Lower lobe of right lung (tissue), 2 donors: ENCODE results near the gene LRRC32. TPM values are rescaled to one million over a fixed set of nuclear protein-coding genes. Genes with fewer than 3 reads are reported as not detected.
"Not testable (repeated sequence)": the region's sequence is repeated elsewhere in the genome, so short reads cannot be mapped to it uniquely, and the experiment has no call there.

Experiments
- ATAC-seq, 2 donors: fragments of 200-7000 bp; cut with Tn5 transposase; one replicate each; pipeline ENCODE4 v1.9.1; 2020 to 2022; ENCODE audit warnings: mild to moderate bottlenecking in 2 of 2, moderate library complexity in 2 of 2
- DNase-seq: peaks from one replicate; pipeline ENCODE4 v3.0.0-alpha.2; 2020
- H3K27ac ChIP-seq: fragments of 200-600 bp; one replicate; pipeline ENCODE4 v1.8.0; 2022
- H3K27me3 ChIP-seq: fragments of 200-600 bp; one replicate; pipeline ENCODE4 v1.8.0; 2022; ENCODE audit warnings: low read depth
- H3K36me3 ChIP-seq: fragments of 200-600 bp; one replicate; pipeline ENCODE4 v1.8.0; 2022; ENCODE audit warnings: mild to moderate bottlenecking
- H3K4me1 ChIP-seq: fragments of 200-600 bp; one replicate; pipeline ENCODE4 v1.8.0; 2022
- H3K4me3 ChIP-seq: fragments of 200-600 bp; one replicate; pipeline ENCODE4 v1.8.0; 2022; ENCODE audit warnings: mild to moderate bottlenecking
- H3K9me3 ChIP-seq: fragments of 200-600 bp; one replicate; pipeline ENCODE4 v1.8.0; 2022
- CTCF ChIP-seq: fragments of 200-600 bp; IDR thresholded peaks from one replicate; pipeline ENCODE4 v1.8.0; 2022; ENCODE audit warnings: antibody characterized with exemption, mild to moderate bottlenecking
- intact Hi-C: fragments of 100-400 bp; cut with DNase I; formaldehyde crosslinking; loops from one replicate; pipeline ENCODE4 v1.11.0; 2022
- total RNA-seq: library from RNA; stranded (reverse); fragmentation: NEBNext Ultra II Directional; extraction: Animal tissue kit (Norgen Biotek cat#: 25700); gene quantifications from one replicate; pipeline ENCODE4 v1.2.1, GENCODE V29; 2021
- donor health status: DM: no; HTN: yes; CAD: no; lungs with severe emphysema.

The LRRC32 gene
- total RNA-seq, 1 donor from 2014 or later: 121 TPM

GRCh38 chr11:76649851-76650372, 20.6 kb downstream of the LRRC32 start:
- peaks cover 12% of the 10 kb centered on the region for H3K4me1 ChIP-seq
- no peak overlapping the region for H3K4me3 ChIP-seq
- ATAC-seq: no peak
- H3K9me3 ChIP-seq: peaks cover 10% of the 10 kb centered on the region
- intact Hi-C loops: no loop called here
- no peak for TF ChIP-seq CTCF
- H3K36me3 ChIP-seq: no peaks in the 10 kb centered on the region
- no peak overlapping the region for H3K27ac ChIP-seq
- no peaks in the 10 kb centered on the region for H3K27me3 ChIP-seq
- no peak for DNase-seq

DNA sequence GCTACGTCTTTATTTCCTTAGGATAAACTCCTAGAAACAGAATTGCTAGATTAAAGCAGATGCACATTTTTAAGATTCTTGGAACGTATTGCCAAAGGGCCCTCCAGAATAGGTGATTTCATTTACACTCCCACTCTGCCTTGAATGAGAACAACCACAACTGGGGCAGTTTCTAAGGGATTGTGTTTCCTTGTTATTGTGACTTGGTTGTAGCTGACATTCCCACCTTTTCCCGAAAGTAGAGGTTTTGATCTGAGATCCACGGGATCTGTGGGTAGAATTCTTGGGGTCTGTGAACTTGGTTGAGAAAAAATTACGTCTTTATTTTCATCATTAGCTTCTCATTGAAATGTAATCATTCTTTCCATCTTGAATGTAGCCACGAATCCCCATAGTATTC, 21.5 kb downstream of the LRRC32 start:
- H3K4me1 ChIP-seq: peaks cover 6% of the 10 kb centered on the region
- no peak for ATAC-seq
- H3K9me3 ChIP-seq: peaks cover 10% of the 10 kb centered on the region
- intact Hi-C loops: no loop called here
- no peak overlapping the region for H3K4me3 ChIP-seq
- DNase-seq: no peak
- no peak for TF ChIP-seq CTCF
- no peaks in the 10 kb centered on the region for H3K27me3 ChIP-seq
- no peaks in the 10 kb centered on the region for H3K36me3 ChIP-seq
- no peak overlapping the region for H3K27ac ChIP-seq

DNA sequence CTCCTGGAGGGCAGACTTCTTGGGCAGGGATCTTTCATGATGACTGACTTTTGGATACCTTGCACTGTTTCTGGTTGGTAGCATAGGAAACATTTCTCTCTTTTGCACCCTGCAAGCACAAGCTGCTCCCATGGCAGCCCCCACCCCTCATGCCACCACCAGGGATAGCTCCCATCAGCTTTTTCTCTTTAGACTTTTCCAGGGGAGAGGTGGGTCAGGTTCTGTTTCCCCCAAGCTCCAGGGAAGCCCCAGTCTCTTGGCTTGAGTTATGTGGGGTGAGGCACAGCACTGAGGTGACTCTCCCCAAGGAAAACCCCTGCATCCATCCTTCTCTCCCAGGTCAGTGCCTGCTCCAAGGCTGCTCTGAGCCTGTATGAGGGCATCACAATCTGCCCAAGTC, 22.5 kb downstream of the LRRC32 start:
- intact Hi-C loops: no loop called here
- H3K9me3 ChIP-seq: peaks cover 10% of the 10 kb centered on the region
- no peaks in the 10 kb centered on the region for H3K4me1 ChIP-seq
- no peaks in the 10 kb centered on the region for H3K27me3 ChIP-seq
- no peak overlapping the region for H3K27ac ChIP-seq
- ATAC-seq: no peak
- DNase-seq: no peak
- no peaks in the 10 kb centered on the region for H3K36me3 ChIP-seq
- no peak overlapping the region for H3K4me3 ChIP-seq
- no peak for TF ChIP-seq CTCF

- Histone ChIP-seq H3K4me1 (no peaks in the 10 kb centered on the region), H3K27ac (no peak overlapping the region), H3K4me3 (no peak overlapping the region), H3K36me3 (no peaks in the 10 kb centered on the region), H3K27me3 (no peaks in the 10 kb centered on the region), H3K9me3 (peaks cover 10% of the 10 kb centered on the region)
- DNase-seq: no peak
- intact Hi-C loops: no loop called here
- no peak for ATAC-seq
- TF ChIP-seq CTCF: no peak
Observed at GRCh38 chr11:76646882-76647534, 23.5 kb downstream of the LRRC32 start.

DNA sequence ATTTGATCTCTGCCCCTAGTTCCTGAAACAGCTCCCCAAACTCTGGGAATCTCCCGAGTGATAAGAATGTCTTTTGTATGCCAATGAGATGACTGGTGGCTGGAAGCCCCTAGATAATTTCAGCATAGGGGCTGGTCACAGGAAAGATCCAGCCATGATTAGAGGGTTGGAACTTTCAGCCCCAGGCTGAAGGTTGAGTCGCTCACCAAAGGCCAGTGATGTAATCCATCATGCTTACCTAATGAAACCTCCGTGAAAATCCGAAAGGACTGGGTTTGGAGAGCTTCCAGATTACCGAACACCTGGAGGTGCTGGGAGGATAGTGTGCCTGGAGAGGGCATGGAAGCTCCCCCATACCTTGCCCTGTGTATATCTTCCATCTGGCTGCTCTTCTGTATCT, 26.0 kb downstream of the LRRC32 start:
- H3K4me3 ChIP-seq: no peak overlapping the region
- H3K4me1 ChIP-seq: no peaks in the 10 kb centered on the region
- peaks cover 10% of the 10 kb centered on the region for H3K9me3 ChIP-seq
- DNase-seq (no peak), ATAC-seq (no peak)
- no peak overlapping the region for H3K27ac ChIP-seq
- H3K36me3 ChIP-seq: no peaks in the 10 kb centered on the region
- intact Hi-C loops: no loop called here
- TF ChIP-seq CTCF: no peak
- H3K27me3 ChIP-seq: no peaks in the 10 kb centered on the region

DNA sequence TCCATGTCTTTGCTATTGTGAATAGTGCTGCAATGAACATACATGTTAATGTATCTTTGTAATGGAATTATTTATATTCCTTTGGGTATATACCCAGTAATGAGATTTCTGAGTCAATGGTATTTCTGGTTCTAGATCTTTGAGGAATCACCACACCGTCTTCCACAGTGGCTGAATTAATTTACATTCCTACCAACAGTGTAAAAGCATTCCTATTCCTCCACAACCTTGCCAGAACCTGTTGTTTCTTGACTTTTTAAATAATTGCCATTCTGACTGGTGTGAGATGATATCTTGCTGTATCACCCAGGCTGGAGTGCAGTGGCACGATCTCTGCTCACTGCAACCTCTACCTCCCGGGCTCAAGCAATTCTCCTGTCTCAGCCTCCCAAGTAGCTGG, 26.8 kb downstream of the LRRC32 start:
- DNase-seq, H3K27ac ChIP-seq, H3K4me1 ChIP-seq, ATAC-seq, intact Hi-C loops, H3K4me3 ChIP-seq, H3K9me3 ChIP-seq, H3K36me3 ChIP-seq, H3K27me3 ChIP-seq: not testable (repeated sequence)
